ENCODE results near the gene AGBL4. TPM values are rescaled to one million over a fixed set of nuclear protein-coding genes. Genes with fewer than 3 reads are reported as not detected.

Gene AGBL4
- total and polyA plus RNA-seq, 8 donors = 0.32 to 1.3 (median 0.87) TPM

GRCh38 chr1:48657413-48657812, 1366.3 kb downstream of the AGBL4 start:
- no peak overlapping the region for H3K27ac ChIP-seq
- TF ChIP-seq, protein P1, sequence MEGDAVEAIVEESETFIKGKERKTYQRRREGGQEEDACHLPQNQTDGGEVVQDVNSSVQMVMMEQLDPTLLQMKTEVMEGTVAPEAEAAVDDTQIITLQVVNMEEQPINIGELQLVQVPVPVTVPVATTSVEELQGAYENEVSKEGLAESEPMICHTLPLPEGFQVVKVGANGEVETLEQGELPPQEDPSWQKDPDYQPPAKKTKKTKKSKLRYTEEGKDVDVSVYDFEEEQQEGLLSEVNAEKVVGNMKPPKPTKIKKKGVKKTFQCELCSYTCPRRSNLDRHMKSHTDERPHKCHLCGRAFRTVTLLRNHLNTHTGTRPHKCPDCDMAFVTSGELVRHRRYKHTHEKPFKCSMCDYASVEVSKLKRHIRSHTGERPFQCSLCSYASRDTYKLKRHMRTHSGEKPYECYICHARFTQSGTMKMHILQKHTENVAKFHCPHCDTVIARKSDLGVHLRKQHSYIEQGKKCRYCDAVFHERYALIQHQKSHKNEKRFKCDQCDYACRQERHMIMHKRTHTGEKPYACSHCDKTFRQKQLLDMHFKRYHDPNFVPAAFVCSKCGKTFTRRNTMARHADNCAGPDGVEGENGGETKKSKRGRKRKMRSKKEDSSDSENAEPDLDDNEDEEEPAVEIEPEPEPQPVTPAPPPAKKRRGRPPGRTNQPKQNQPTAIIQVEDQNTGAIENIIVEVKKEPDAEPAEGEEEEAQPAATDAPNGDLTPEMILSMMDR (IDR thresholded peaks at IDR 0.05) = no peak
- no peaks in the 10 kb centered on the region for H3K4me1 ChIP-seq
- H3K36me3 ChIP-seq = no peaks in the 10 kb centered on the region
- intact Hi-C loops (cut with DNase I) = no loop called here
- H3K4me3 ChIP-seq = no peak overlapping the region
- no peaks in the 10 kb centered on the region for H3K27me3 ChIP-seq
- ATAC-seq (no peak), DNase-seq (no peak)
- H3K9me3 ChIP-seq = no peaks in the 10 kb centered on the region

- intact Hi-C loops (cut with DNase I) = no loop called here
- H3K9me3 ChIP-seq = no peaks in the 10 kb centered on the region
- DNase-seq = no peak
- TF ChIP-seq, protein P1 (IDR thresholded peaks at IDR 0.05) = no peak
- no peaks in the 10 kb centered on the region for H3K27me3 ChIP-seq
- no peaks in the 10 kb centered on the region for H3K4me1 ChIP-seq
- H3K36me3 ChIP-seq = no peaks in the 10 kb centered on the region
- ATAC-seq = no peak
- no peak overlapping the region for H3K27ac ChIP-seq
- H3K4me3 ChIP-seq = no peak overlapping the region
Observed at GRCh38 chr1:48654606-48655210, 1369.0 kb downstream of the AGBL4 start.

GRCh38 chr1:48652334-48652733, 1371.4 kb downstream of the AGBL4 start:
- H3K4me3 ChIP-seq = no peak overlapping the region
- no peak overlapping the region for H3K27ac ChIP-seq
- H3K4me1 ChIP-seq = no peaks in the 10 kb centered on the region
- H3K27me3 ChIP-seq = no peaks in the 10 kb centered on the region
- no peaks in the 10 kb centered on the region for H3K36me3 ChIP-seq
- TF ChIP-seq, protein P1 (IDR thresholded peaks at IDR 0.05) = no peak
- intact Hi-C loops (cut with DNase I) = no loop called here
- no peak for DNase-seq
- H3K9me3 ChIP-seq = no peaks in the 10 kb centered on the region
- no peak for ATAC-seq

DNA sequence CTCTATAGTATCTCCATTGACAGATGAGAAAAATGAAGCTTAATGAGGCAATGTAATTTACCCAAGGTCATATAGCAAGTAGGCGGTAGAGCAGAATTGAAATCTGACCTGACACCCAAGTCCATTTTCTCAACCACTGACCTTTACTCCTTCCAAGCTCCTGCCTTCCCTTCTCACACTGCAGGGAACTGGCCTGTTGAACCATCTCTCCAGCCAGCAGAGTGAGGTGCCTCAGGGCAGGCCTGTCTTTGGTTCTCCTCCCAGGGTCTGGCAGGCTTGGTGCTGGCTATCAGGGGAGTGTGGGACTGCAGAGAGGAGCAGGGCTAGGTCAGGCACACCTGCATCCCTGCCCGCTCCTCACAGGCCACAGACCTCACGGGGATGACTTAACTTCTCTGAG, 1373.9 kb downstream of the AGBL4 start:
- ATAC-seq (no peak), DNase-seq (no peak)
- intact Hi-C loops (cut with DNase I) = no loop called here

GRCh38 chr1:48645883-48646282, 1377.9 kb downstream of the AGBL4 start:
- no peaks in the 10 kb centered on the region for H3K4me1 ChIP-seq
- DNase-seq (no peak), ATAC-seq (no peak)
- intact Hi-C loops (cut with DNase I) = no loop called here
- no peak overlapping the region for H3K4me3 ChIP-seq
- H3K36me3 ChIP-seq = no peaks in the 10 kb centered on the region
- no peaks in the 10 kb centered on the region for H3K27me3 ChIP-seq
- TF ChIP-seq, protein P1 (IDR thresholded peaks at IDR 0.05) = no peak
- no peaks in the 10 kb centered on the region for H3K9me3 ChIP-seq
- no peak overlapping the region for H3K27ac ChIP-seq

More for the DNA sequence above, 1373.9 kb downstream of the AGBL4 start:
- no peak overlapping the region for H3K4me3 ChIP-seq
- H3K27me3 ChIP-seq = no peaks in the 10 kb centered on the region
- no peaks in the 10 kb centered on the region for H3K9me3 ChIP-seq
- no peak overlapping the region for H3K27ac ChIP-seq
- H3K36me3 ChIP-seq = no peaks in the 10 kb centered on the region
- TF ChIP-seq, protein P1 (IDR thresholded peaks at IDR 0.05) = no peak
- no peaks in the 10 kb centered on the region for H3K4me1 ChIP-seq
